Measurements from ENCODE around the gene SPOPL. TPM values are rescaled to one million over a fixed set of nuclear protein-coding genes. Genes with fewer than 3 reads are reported as not detected.
"Not testable (repeated sequence)": the region's sequence is repeated elsewhere in the genome, so short reads cannot be mapped to it uniquely, and the experiment has no call there.

SPOPL gene
- total RNA-seq = 49.2 TPM
- polyA plus RNA-seq = 13.5 TPM

GRCh38 chr2:138501425-138502254 lies at the start of gene SPOPL:
Gene SPOPL, plus strand, starts transcription at chr2:138501770. Its CDS starts 48,447 bp downstream, at chr2:138550217.
- Histone ChIP-seq H3K4me3 (ENCODE audit: low read depth, low read length) (peak within 1 kb of the TSS; percentile 97), H3K4me1 (ENCODE audit: insufficient read depth) (no peaks in the 10 kb centered on the region), H3K27ac (ENCODE audit: low read depth) (peak within 1 kb of the TSS; percentile 95), H3K36me3 (ENCODE audit: insufficient read depth) (no peaks in the 10 kb centered on the region)
- under 1% methylated on average over 86 of the region's 86 CpGs for WGBS
- peak; percentile 57 for DNase-seq (ENCODE audit: extremely low spot score)

- H3K27ac ChIP-seq (ENCODE audit: low read depth) = no peak overlapping the region
- no peaks in the 10 kb centered on the region for H3K4me1 ChIP-seq (ENCODE audit: insufficient read depth)
- WGBS = 89% methylated on average over 1 of the region's 1 CpG
- DNase-seq (ENCODE audit: extremely low spot score) = no peak
- no peak overlapping the region for H3K4me3 ChIP-seq (ENCODE audit: low read depth, low read length)
- H3K36me3 ChIP-seq (ENCODE audit: insufficient read depth) = no peaks in the 10 kb centered on the region
These were observed 49.2 kb upstream of the SPOPL start for GRCh38 chr2:138452324-138452723.

DNA sequence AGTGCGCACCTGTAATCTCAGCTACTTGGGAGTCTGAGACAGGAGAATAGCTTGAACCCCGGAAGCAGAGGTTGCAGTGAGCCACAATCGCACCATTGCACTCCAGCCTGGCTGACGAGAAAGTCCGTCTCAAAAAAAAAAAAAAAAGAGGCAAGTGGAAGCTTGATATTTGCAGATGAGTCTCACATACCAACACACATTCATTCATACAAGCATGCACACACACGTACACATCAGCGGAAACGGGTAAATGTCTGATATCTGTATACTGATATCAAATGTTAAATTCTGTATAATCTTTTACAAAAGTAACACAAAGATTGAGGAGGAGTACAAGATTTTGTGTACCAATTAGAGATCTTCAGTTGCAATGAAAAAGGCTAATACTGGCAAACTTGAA lies 47.8 kb upstream of the SPOPL start:
- Histone ChIP-seq H3K36me3 (ENCODE audit: insufficient read depth) (no peaks in the 10 kb centered on the region), H3K4me3 (ENCODE audit: low read depth, low read length) (no peak overlapping the region), H3K4me1 (ENCODE audit: insufficient read depth) (no peaks in the 10 kb centered on the region), H3K27ac (ENCODE audit: low read depth) (no peak overlapping the region)
- no peak for DNase-seq (ENCODE audit: extremely low spot score)
- 92% methylated on average over 8 of the region's 8 CpGs for WGBS

DNA sequence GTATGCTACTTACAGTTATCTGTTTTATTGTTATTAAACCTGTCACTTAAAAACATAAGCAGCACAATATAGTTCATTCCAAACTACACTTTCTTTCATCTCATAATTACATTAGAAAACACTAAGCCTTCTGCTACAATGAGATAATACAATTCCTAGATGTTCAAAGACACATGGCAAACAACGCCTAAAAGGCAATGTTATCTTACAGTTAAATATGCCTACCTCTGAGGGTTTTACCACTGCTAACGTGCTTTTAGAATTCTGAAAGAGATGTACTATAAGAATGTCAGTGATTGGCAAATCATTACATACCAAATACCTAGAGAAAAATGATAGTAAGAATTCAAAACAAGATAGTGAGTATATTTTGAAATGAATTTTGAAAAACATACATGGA lies 46.8 kb upstream of the SPOPL start:
- no peaks in the 10 kb centered on the region for H3K36me3 ChIP-seq (ENCODE audit: insufficient read depth)
- H3K27ac ChIP-seq (ENCODE audit: low read depth) = no peak overlapping the region
- DNase-seq (ENCODE audit: extremely low spot score) = no peak
- no peaks in the 10 kb centered on the region for H3K4me1 ChIP-seq (ENCODE audit: insufficient read depth)
- H3K4me3 ChIP-seq (ENCODE audit: low read depth, low read length) = no peak overlapping the region
- WGBS = 80% methylated on average over 2 of the region's 2 CpGs

DNA sequence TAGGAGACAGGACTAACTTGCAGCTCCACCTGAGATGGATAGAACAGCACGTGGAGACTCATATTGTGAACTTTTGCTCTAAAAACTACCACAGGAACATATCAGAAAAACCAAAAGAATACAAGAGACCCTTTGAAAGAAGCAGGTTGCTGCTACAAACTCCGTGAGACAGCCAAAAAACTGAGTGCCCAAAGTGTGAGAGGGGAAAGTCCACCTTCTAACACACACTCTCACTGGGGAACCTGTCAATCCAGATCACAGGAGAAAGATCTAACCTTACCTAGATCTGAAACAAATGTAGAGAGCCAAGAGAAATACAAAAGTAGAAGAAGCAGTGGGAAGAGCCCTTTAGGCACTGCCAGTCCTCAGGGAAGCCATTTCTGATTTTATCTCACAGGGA lies 46.3 kb upstream of the SPOPL start:
- no peak overlapping the region for H3K4me3 ChIP-seq (ENCODE audit: low read depth, low read length)
- H3K4me1 ChIP-seq (ENCODE audit: insufficient read depth) = no peaks in the 10 kb centered on the region
- 86% methylated on average over 2 of the region's 2 CpGs for WGBS
- H3K27ac ChIP-seq (ENCODE audit: low read depth) = no peak overlapping the region
- no peaks in the 10 kb centered on the region for H3K36me3 ChIP-seq (ENCODE audit: insufficient read depth)
- DNase-seq (ENCODE audit: extremely low spot score) = no peak

DNA sequence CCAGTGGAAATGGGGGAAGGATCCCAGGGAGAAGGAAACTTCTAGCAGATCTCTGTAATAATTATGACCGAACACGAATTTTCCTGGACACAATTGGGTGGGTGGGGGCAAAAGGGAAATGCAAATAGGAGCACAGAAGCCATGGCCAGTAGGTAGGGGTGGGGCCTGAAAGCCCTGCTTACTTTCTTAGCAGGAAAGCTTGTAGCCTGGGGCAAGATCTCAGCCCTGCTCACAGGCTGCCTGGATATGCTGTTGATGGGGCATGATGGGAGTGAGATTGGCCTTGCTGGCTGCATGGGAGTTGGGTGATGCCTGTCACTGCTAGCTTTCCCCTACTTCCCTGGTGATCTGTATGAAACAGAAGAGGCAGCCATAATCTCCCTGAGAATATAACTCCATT lies 45.9 kb upstream of the SPOPL start:
- 79% methylated on average over 2 of the region's 2 CpGs for WGBS
- no peak for DNase-seq (ENCODE audit: extremely low spot score)

GRCh38 chr2:138462689-138463088 lies 38.9 kb upstream of the SPOPL start:
- H3K4me3 ChIP-seq (ENCODE audit: low read depth, low read length); H3K36me3 ChIP-seq (ENCODE audit: insufficient read depth); H3K27ac ChIP-seq (ENCODE audit: low read depth); DNase-seq (ENCODE audit: extremely low spot score); H3K4me1 ChIP-seq (ENCODE audit: insufficient read depth): not testable (repeated sequence)
- WGBS = 99% methylated on average over 3 of the region's 3 CpGs

More for the DNA sequence above, 45.9 kb upstream of the SPOPL start:
- no peaks in the 10 kb centered on the region for H3K4me1 ChIP-seq (ENCODE audit: insufficient read depth)
- no peak overlapping the region for H3K27ac ChIP-seq (ENCODE audit: low read depth)
- no peak overlapping the region for H3K4me3 ChIP-seq (ENCODE audit: low read depth, low read length)
- no peaks in the 10 kb centered on the region for H3K36me3 ChIP-seq (ENCODE audit: insufficient read depth)

DNA sequence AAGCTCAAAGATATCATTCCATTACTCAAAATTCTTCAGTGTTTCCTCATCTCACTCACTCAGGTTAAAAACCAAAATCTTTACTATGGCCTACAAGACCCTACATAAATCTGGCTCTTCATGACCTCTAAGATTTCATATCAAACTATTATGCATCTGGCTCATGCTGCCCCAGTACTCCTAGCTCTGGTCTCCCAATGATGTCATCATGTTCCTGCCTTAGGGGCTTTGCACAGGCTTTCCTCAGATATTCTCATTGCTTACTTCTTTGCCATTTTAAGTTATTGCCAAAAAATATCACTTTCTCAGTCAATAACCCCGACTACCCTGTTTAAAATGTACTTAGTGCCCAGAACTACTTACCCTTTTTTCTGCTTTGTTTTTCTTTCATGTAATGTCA lies 33.0 kb upstream of the SPOPL start:
- DNase-seq (ENCODE audit: extremely low spot score) = no peak
- no peak overlapping the region for H3K27ac ChIP-seq (ENCODE audit: low read depth)
- no peak overlapping the region for H3K4me3 ChIP-seq (ENCODE audit: low read depth, low read length)
- H3K36me3 ChIP-seq (ENCODE audit: insufficient read depth) = no peaks in the 10 kb centered on the region
- WGBS = 0% methylated on average over 1 of the region's 1 CpG
- H3K4me1 ChIP-seq (ENCODE audit: insufficient read depth) = no peaks in the 10 kb centered on the region

DNA sequence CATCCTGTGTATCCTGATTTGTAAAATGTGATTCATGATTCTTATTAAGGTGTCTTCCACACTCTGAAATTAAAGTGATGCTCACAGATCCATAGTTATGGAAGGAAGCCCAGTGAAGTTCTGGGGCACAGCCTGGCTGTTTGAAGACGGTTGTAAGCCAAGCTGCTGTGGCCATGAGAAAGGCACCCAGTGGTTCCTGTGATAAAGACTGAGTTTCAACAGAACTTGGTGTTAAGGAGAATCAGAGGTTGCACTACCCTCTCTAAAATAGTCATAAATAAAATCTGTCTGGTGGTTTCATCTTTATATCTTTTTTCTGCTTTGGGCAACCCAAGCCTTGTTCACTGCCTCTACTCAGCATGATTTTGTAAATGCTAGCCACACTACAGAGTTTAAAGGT lies 32.2 kb upstream of the SPOPL start:
- H3K27ac ChIP-seq (ENCODE audit: low read depth) = no peak overlapping the region
- 84% methylated on average over 1 of the region's 1 CpG for WGBS
- H3K4me1 ChIP-seq (ENCODE audit: insufficient read depth) = no peaks in the 10 kb centered on the region
- H3K36me3 ChIP-seq (ENCODE audit: insufficient read depth) = no peaks in the 10 kb centered on the region
- DNase-seq (ENCODE audit: extremely low spot score) = no peak
- H3K4me3 ChIP-seq (ENCODE audit: low read depth, low read length) = no peak overlapping the region

DNA sequence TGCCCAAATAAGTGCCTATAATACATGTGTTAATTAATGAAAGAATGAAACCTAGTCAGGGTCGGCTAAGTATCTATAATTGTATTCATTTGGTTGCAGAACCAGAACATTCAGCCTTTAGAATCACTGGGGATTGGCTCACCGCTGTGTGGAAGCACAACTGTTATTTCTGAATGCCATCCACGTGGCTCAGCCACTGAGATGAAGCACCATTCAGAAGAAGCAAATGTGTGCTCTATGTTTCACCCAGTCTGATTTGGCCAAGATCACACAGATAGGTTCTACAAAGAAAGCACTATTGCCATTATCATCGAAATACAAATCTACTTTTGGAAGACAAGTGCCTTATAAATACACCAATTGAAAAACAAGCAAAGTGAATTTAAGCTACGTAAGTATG lies 30.6 kb upstream of the SPOPL start:
- Histone ChIP-seq H3K4me3 (ENCODE audit: low read depth, low read length) (no peak overlapping the region), H3K36me3 (ENCODE audit: insufficient read depth) (no peaks in the 10 kb centered on the region), H3K4me1 (ENCODE audit: insufficient read depth) (no peaks in the 10 kb centered on the region), H3K27ac (ENCODE audit: low read depth) (no peak overlapping the region)
- no peak for DNase-seq (ENCODE audit: extremely low spot score)
- 94% methylated on average over 5 of the region's 5 CpGs for WGBS

DNA sequence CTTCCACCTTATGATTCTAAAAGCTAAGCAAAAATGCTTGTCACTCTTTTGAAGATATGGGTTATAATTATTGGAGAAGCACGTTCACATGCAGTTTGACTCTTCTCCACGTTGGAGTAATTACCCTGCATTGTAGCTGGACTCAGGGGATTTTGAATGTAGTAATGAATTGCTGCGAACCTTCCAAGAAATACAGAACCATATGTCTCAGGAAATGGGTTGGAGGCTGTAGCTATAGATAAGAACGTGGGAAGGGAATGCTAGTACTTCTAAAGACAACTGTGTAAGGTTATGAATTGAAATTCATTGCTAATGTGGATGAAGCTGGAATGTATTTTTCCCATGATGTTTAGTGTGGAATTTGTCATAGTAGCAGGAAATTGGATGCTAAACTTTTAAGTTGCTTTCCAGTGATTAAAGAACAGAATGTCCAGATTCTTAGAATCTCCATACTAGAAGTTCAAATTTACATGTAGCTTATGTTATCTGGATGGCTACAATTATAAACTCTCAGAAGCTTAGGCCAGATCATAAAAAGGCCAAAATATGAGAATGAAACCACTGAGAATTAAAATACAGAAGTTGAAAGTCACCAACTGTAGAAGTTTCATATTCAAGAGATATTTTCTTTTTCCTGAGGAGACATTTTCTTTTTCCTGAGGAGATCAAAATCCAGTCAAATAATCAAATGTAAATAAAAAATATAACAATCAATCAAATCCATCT lies 27.3 kb upstream of the SPOPL start:
- Histone ChIP-seq H3K36me3 (ENCODE audit: insufficient read depth) (no peaks in the 10 kb centered on the region), H3K4me3 (ENCODE audit: low read depth, low read length) (no peak overlapping the region), H3K27ac (ENCODE audit: low read depth) (no peak overlapping the region), H3K4me1 (ENCODE audit: insufficient read depth) (no peaks in the 10 kb centered on the region)
- 51% methylated on average over 4 of the region's 4 CpGs for WGBS
- peak; percentile 2 for DNase-seq (ENCODE audit: extremely low spot score)

DNA sequence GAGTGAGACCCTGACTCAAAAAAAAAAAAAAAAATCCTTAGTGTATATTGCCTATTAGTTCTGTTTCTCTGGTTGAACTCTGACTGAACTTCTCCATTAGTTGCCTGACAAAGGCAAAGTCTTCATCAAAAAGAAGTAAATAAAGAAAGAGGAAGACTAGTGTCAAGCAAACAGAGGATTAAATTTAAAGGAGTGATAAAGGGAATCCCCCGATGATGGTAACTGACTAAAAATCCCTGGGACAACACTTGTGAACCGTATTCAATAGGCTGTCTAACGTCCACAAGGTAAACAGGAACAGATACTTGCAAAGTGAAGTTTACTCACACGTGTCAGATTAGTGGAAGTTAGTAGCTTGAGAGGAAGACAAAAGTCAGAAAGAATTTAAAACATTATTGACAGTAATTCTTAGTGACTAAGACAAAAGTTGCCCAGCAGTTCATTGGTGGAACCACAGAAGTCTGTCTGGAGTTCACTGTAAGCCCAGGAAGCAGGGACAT lies 26.2 kb upstream of the SPOPL start:
- H3K27ac ChIP-seq (ENCODE audit: low read depth) = no peak overlapping the region
- no peaks in the 10 kb centered on the region for H3K4me1 ChIP-seq (ENCODE audit: insufficient read depth)

GRCh38 chr2:138476186-138476585 lies 25.4 kb upstream of the SPOPL start:
- Histone ChIP-seq H3K27ac (ENCODE audit: low read depth) (no peak overlapping the region), H3K4me1 (ENCODE audit: insufficient read depth) (no peaks in the 10 kb centered on the region), H3K36me3 (ENCODE audit: insufficient read depth) (no peaks in the 10 kb centered on the region), H3K4me3 (ENCODE audit: low read depth, low read length) (no peak overlapping the region)
- DNase-seq (ENCODE audit: extremely low spot score) = no peak

More for the DNA sequence above, 26.2 kb upstream of the SPOPL start:
- WGBS = 61% methylated on average over 4 of the region's 4 CpGs
- no peak for DNase-seq (ENCODE audit: extremely low spot score)
- Histone ChIP-seq H3K4me3 (ENCODE audit: low read depth, low read length) (no peak overlapping the region), H3K36me3 (ENCODE audit: insufficient read depth) (no peaks in the 10 kb centered on the region)

DNA sequence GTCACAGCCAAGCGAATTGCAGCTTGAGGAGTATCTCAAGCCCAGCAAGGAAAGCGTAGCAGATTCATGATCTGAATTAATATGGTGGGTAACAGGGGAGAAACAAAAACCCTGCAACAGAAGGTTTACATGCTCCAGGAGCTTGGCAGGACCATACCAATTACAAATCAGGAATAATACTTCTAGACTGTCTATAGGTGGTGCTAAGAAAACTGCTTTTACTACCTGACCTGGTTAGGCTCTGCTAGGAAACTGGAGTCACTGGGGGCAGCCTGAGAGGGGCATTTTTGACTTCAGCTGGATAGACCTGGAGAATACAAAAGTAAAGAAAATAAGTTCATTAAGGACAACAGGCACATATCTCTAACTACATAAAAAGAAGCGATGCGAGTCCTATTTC lies 24.6 kb upstream of the SPOPL start:
- Histone ChIP-seq H3K4me1 (ENCODE audit: insufficient read depth) (no peaks in the 10 kb centered on the region), H3K4me3 (ENCODE audit: low read depth, low read length) (no peak overlapping the region), H3K36me3 (ENCODE audit: insufficient read depth) (no peaks in the 10 kb centered on the region), H3K27ac (ENCODE audit: low read depth) (no peak overlapping the region)
- DNase-seq (ENCODE audit: extremely low spot score) = no peak
- 96% methylated on average over 4 of the region's 4 CpGs for WGBS

All from urinary bladder (tissue), 4 donors.